B cell (primary cell): ENCODE measurements around the gene NEAT1. TPM values are rescaled to one million over a fixed set of nuclear protein-coding genes. Genes with fewer than 3 reads are reported as not detected.

Source experiments
- ATAC-seq: fragments of 200-7000 bp; cut with Tn5 transposase; one replicate; pipeline ENCODE4 v1.10.0; 2021; ENCODE audit warnings: low read depth, mild to moderate bottlenecking, moderate number of reproducible peaks, moderate library complexity
- CTCF ChIA-PET: fragments of 350-600 bp; sonication (Branson Sonifier 250); formaldehyde crosslinking; loops from one replicate; lab custom pipeline; 2021; ENCODE audit warnings: antibody characterized with exemption, inconsistent platforms; lab: Charles Lee
- POLR2A ChIA-PET: fragments of 350-600 bp; sonication (Branson Sonifier 250); formaldehyde crosslinking; loops from one replicate; lab custom pipeline; 2021; ENCODE audit warnings: antibody characterized with exemption; lab: Charles Lee
- DNase-seq: peaks from one replicate; pipeline ENCODE4 v3.0.0; 2013
- H2AFZ ChIP-seq: 2 replicates; pipeline ENCODE4 v1.6.1; 2012; ENCODE audit warnings: mild to moderate bottlenecking, low read depth, low read length; ENCODE audit not compliant: insufficient read depth, poor library complexity, severe bottlenecking
- H3K27ac ChIP-seq, 2 donors: 1 replicate in 1 of 2; 2 replicates in 1 of 2; pipeline ENCODE4 v1.5.1; 2012 to 2013; ENCODE audit warnings: low read length in 2 of 2, mild to moderate bottlenecking in 2 of 2, moderate library complexity in 1 of 2
- H3K27me3 ChIP-seq, 4 experiments: fragments of 200-600 bp in 1 of 4; sonication (generic) in 1 of 4; replicated peaks in 1 of 4; 1 replicate in 2 of 4; 2 replicates in 2 of 4; pipeline versions ENCODE4 v1.6.1 to v1.7.0; 2013 to 2016; ENCODE audit warnings: low read length in 3 of 4, mild to moderate bottlenecking in 2 of 4, mixed read lengths in 1 of 4, moderate library complexity in 1 of 4; ENCODE audit not compliant: insufficient read depth in 4 of 4, control insufficient read depth in 3 of 4; ENCODE audit errors: control extremely low read depth in 1 of 4
- H3K36me3 ChIP-seq, 2 experiments: replicated peaks in 1 of 2; 1 replicate in 1 of 2; 2 replicates in 1 of 2; pipeline versions ENCODE4 v1.6.1 to v1.7.1; 2013; ENCODE audit warnings: low read length in 1 of 2; ENCODE audit not compliant: insufficient read depth in 2 of 2, control insufficient read depth in 1 of 2; ENCODE audit errors: control extremely low read depth in 1 of 2, extremely low read depth in 1 of 2
- H3K4me1 ChIP-seq, 2 donors: fragments of 200-600 bp in 1 of 2; sonication (generic) in 1 of 2; 1 replicate in 1 of 2; 2 replicates in 1 of 2; pipeline versions ENCODE4 v1.5.1 to v1.6.1; 2013 to 2017; ENCODE audit warnings: low read length in 2 of 2; ENCODE audit not compliant: control insufficient read depth in 2 of 2, insufficient read depth in 2 of 2
- H3K4me2 ChIP-seq: replicated peaks from 2 replicates; pipeline ENCODE3; 2012; ENCODE audit warnings: mild to moderate bottlenecking, low read depth, low read length; ENCODE audit not compliant: poor library complexity, severe bottlenecking
- H3K4me3 ChIP-seq, 5 experiments: fragments of 200-600 bp in 1 of 5; sonication (generic) in 1 of 5; 1 replicate in 3 of 5; 2 replicates in 2 of 5; pipeline versions ENCODE4 v1.5.1 to v1.7.0; 2011 to 2016; ENCODE audit warnings: low read length in 4 of 5, mild to moderate bottlenecking in 4 of 5, low read depth in 2 of 5, control low read depth in 1 of 5, moderate library complexity in 1 of 5; ENCODE audit not compliant: insufficient read depth in 1 of 5; ENCODE audit errors: control extremely low read depth in 1 of 5, extremely low read depth in 1 of 5
- H3K79me2 ChIP-seq: fragments of 200-600 bp; sonication (generic); one replicate; pipeline ENCODE4 v1.6.0; 2016; ENCODE audit warnings: low read length; ENCODE audit not compliant: control insufficient read depth, insufficient read depth
- H3K9ac ChIP-seq: fragments of 200-600 bp; sonication (generic); 2 replicates; pipeline ENCODE4 v1.6.1; 2017; ENCODE audit warnings: mild to moderate bottlenecking, low read length, moderate library complexity
- H3K9me3 ChIP-seq, 3 donors: one replicate each; pipeline versions ENCODE4 v1.6.1 to v1.7.1; 2013; ENCODE audit warnings: low read length in 2 of 3; ENCODE audit not compliant: control insufficient read depth in 2 of 3, insufficient read depth in 1 of 3; ENCODE audit errors: control extremely low read depth in 1 of 3
- H4K20me1 ChIP-seq: 2 replicates; pipeline ENCODE4 v1.6.0; 2012; ENCODE audit warnings: mild to moderate bottlenecking, low read length; ENCODE audit not compliant: insufficient read depth, control insufficient read depth, poor library complexity, severe bottlenecking
- H3K27ac Mint-ChIP-seq: one replicate; pipeline ENCODE4 v1.8.0; 2021; ENCODE audit warnings: mixed read lengths
- H3K27me3 Mint-ChIP-seq: one replicate; pipeline ENCODE4 v1.8.0; 2021; ENCODE audit warnings: mixed read lengths
- H3K4me1 Mint-ChIP-seq: one replicate; pipeline ENCODE4 v1.8.0; 2021; ENCODE audit warnings: mixed read lengths
- H3K4me3 Mint-ChIP-seq: one replicate; pipeline ENCODE4 v1.8.0; 2021; ENCODE audit warnings: mixed read lengths
- H3K9me3 Mint-ChIP-seq: one replicate; pipeline ENCODE4 v1.8.0; 2022; ENCODE audit warnings: mixed read lengths; ENCODE audit not compliant: insufficient read depth
- CTCF ChIP-seq: fragments of 200-600 bp; IDR thresholded peaks from one replicate; pipeline ENCODE4 v1.8.0; 2022; ENCODE audit warnings: antibody characterized with exemption, mild to moderate bottlenecking
- EZH2 ChIP-seq: IDR thresholded peaks from 2 replicates; pipeline ENCODE4 v1.6.1; 2012; ENCODE audit warnings: borderline replicate concordance, low read depth, mild to moderate bottlenecking, moderate library complexity, low read length; ENCODE audit not compliant: insufficient read depth, poor library complexity, severe bottlenecking
- WGBS: methylation state at CpG from one replicate; pipeline ENCODE4 v1.1.5; 2013; ENCODE audit warnings: missing lambda C conversion rate; ENCODE audit not compliant: insufficient coverage; 5-methylcytosine and 5-hydroxymethylcytosine counted together
- intact Hi-C: fragments of 100-400 bp; cut with micrococcal nuclease; formaldehyde crosslinking; loops from one replicate; pipeline ENCODE4 v1.10.0; 2022
- polyA minus RNA-seq: library from RNA; depleted of rRNA, polyadenylated mRNA; stranded (reverse); fragments of >200 nt; gene quantifications from 2 replicates; pipeline ENCODE4 v1.2.3, GENCODE V29; 2012
- polyA plus RNA-seq: library from polyadenylated mRNA; depleted of rRNA; stranded (reverse); fragments of >200 nt; gene quantifications from 2 replicates; pipeline ENCODE4 v1.2.3, GENCODE V29; 2012
- total RNA-seq, 2 donors: library from RNA; stranded (reverse); fragments of 120-200 nt in 1 of 2; gene quantifications; 1 replicate in 1 of 2; 2 replicates in 1 of 2; pipeline versions ENCODE4 v1.2.3 to v1.2.4, GENCODE V29; 2013 to 2022

Gene NEAT1
- total RNA-seq (1,620 and 1,642 TPM in 2 replicates), polyA plus RNA-seq (66.7 and 127 TPM in 2 replicates), polyA minus RNA-seq (20.4 and 35.2 TPM in 2 replicates)
- 41.2 TPM for total RNA-seq (2013)

- 0% methylated on average over 37 of the region's 40 CpGs for WGBS
- Histone ChIP-seq H3K4me1 (peaks cover 79 to 89% of the 10 kb centered on the region in 2 donors), H3K4me2 (peak within 1 kb of the TSS; percentile 94), H3K27ac (peak within 1 kb of the TSS; percentile 91 to 97), H3K36me3 (peaks cover 0 to 12% of the 10 kb centered on the region in 2 experiments), H3K27me3 (no peaks in the 10 kb centered on the region), H3K4me3 (peak within 1 kb of the TSS; percentile 63 to 98 (median 75)), H2AFZ (peak within 1 kb of the TSS; percentile 61), H4K20me1 (no peaks in the 10 kb centered on the region), H3K9ac (peak within 1 kb of the TSS; percentile 90), H3K79me2 (peaks cover 61% of the 10 kb centered on the region), H3K9me3 (no peaks in the 10 kb centered on the region)
- intact Hi-C loops, result no loop called here
- DNase-seq (peak; percentile 92), ATAC-seq (peak; percentile 8)
- POLR2A ChIA-PET, result interaction anchor here (0.5 to 16.5 kb wide), 23 partner anchors 7 to 629 kb away, joined by 3 to 1159 read pairs (median 4); partner anchors contain the start of genes DPF2, MALAT1, SCYL1 and SF3B2
- H3K4me1 Mint-ChIP-seq, result peaks cover 73% of the 10 kb centered on the region
- no peaks in the 10 kb centered on the region for H3K9me3 Mint-ChIP-seq
- no peak for TF ChIP-seq EZH2
- no peak for TF ChIP-seq CTCF
- CTCF ChIA-PET, result interaction anchor here (0.7 to 14.9 kb wide), 5 partner anchors 9 to 82 kb away, joined by 3 to 541 read pairs (median 3); partner anchors contain the start of gene MALAT1
- H3K27me3 Mint-ChIP-seq, result no peaks in the 10 kb centered on the region
- peak within 1 kb of the TSS; percentile 100 for H3K27ac Mint-ChIP-seq
- peak within 1 kb of the TSS; percentile 92 for H3K4me3 Mint-ChIP-seq
Measured at GRCh38 chr11:65422633-65423515, at the start of gene NEAT1. TSS of gene NEAT1 (plus strand) at chr11:65422798.
